Activated naive CD8-positive, alpha-beta T cell treated with anti-CD3 and anti-CD28 coated beads, Interleukin-2, amount 50 U/mL, for 16 hours (primary cell): Measurements from ENCODE around the gene INPP5J.
"Not testable (repeated sequence)": the region's sequence is repeated elsewhere in the genome, so short reads cannot be mapped to it uniquely, and the experiment has no call there.

Source experiments
- DNase-seq: peaks from one replicate; pipeline ENCODE4 v3.0.0-alpha.2; 2020; ENCODE audit warnings: low read depth, low spot score

INPP5J gene

DNA sequence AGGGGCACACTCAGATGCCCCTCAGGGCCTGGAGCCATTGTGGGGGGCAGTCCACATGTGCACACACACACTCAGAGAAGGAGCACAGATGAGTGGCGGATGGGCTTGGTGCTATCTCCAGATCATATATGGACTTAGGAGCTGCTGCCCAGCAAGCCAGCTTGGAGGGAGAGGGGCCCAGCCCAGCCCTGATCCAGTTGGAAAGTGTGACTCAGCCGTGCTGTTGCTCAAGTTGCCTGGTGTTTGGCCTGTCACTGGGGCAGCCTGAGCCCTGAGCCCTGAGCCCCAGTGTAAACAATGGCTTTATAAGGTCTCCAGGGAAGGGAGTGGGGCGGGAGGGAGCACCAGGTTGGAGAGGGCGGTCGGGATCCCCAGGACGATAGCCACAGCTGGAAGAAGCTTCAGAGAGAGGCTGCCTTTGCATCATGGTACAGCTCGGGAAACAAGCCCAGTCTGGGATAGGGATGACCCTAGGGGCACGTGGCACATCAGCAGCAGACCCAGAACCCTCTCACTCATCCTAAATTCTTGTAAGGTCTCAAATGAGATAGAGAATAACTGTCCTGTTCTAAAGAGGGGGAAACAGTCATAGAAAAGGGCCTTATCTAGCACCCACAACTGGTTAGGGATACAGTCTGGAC lies 20.2 kb upstream of the INPP5J start:
- DNase-seq: no peak

DNA sequence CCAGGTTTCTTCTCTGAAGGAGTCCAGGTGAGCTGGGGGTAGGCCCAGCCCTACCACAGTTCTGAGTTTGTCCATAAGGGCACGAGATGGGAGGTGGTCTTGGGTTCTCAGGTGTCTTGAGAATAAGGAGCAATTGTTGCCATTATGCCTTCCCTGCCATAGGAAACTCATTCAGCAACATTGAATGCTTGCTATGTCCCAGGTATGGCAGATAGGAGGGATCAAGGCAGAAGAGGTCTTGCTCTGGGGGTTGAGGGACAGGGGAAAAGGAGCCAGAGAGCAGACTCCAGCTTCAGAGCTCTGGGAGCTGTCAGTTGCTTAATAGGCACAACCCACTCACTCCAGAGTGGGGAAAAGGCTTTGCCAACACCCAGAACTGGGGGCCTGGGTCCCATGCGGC lies 19.7 kb upstream of the INPP5J start:
- no peak for DNase-seq

DNA sequence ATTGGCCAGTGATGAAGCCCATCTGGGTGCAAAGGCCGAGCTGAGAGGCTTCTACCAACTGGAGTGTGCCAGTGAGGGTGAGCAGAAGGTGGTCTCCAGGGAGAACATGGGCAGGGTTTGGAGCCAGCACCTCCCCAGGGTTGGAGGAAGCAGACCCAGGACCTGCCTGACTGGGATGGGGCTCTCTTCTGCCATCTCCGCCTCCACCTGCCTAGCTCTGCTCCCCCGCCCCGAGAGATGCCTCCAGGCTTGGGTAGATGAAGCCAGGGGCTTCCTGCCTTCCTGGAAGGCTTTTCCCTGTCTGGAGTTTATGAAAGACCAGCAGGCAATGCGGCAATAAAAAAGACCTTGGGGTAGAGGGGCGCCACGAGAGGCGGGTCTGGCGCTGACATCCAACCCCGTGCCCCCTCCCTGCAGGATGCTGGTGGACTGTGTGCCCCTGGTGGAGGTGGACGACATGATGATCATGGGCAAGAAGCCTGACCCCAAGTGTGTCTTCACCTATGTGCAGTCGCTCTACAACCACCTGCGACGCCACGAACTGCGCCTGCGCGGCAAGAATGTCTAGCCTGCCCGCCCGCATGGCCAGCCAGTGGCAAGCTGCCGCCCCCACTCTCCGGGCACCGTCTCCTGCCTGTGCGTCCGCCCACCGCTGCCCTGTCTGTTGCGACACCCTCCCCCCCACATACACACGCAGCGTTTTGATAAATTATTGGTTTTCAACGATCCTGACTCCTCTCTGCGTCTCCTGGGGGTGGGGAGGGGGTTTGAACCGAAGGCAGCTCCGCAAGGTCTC lies 18.7 kb upstream of the INPP5J start:
- no peak for DNase-seq

DNA sequence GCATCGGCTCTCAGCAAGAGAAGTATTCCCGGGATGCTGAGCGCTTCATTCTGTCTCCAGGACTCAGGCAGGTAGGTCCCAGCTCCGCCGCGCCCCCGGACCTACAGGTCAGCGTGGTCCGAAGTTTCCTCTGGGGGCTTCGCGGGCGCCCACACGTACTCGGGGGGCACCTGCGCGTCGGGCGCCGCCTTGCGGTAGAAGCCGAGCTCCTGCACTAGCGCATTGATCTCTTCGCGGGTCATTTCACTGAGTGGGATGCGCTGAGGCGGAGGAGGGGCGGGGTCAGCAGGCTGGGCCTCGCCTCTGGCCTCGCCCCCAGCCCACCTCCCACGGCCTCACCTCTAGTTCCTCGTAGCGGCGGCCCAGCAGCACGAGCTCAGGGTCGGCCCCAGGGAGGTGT lies 17.9 kb upstream of the INPP5J start:
- no peak for DNase-seq

DNA sequence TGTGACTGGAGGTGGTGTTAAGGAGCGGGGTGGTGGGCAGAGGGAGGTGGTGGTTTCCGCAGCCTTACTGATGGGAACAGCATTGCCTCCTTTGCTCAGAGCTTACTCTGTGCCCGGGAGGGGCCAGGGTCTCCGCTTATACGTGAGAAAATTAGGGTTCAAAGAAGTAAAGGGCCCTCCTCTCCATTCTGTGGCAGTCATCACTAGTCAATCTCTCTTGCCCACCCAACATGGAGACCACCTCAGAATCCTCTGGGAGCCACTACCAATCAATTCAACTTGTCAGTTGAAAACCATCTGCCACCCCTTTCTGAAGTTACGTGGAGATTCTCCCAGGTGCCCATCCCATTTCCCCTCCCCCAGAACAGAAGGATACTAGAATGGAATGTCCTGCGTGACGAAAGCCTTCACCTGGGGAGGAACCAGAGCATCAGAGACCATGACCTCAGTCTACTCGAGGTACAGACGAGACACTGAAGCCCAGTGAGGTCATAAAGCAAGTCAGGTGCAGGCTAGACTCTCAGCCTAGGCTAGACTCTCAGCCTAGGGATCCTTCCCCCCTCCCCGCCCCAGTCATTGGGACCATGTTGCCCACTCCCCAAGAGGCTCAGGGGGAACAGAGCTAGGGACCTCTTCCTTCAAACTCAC lies 17.4 kb upstream of the INPP5J start:
- no peak for DNase-seq

DNA sequence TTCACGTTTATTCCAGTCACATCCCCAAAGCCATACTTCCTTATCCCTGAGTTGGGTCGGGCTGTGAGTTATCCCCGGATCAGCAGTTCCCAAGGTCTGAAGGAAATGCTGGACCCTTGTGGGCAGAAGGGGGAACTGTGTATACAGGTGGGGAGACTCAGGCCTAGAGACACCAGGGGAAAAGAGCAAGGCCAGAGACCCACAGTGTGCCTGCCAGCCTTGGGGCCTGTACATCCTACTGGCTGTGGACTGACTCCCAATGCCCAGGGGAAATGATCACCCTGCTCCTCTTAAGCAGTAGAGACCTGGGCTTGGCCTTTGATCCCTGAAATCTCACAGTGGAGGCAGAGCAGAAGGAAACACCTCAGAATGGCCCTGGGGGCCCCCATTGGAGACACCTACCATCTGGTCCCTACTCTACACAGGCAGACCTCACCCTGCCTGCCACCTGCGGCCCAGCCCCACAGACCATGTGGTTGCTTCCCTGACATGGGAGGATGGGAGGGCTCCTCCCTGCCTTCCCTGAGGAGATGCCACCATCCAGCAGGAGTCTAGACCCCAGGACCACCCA lies 16.7 kb upstream of the INPP5J start:
- no peak for DNase-seq

DNA sequence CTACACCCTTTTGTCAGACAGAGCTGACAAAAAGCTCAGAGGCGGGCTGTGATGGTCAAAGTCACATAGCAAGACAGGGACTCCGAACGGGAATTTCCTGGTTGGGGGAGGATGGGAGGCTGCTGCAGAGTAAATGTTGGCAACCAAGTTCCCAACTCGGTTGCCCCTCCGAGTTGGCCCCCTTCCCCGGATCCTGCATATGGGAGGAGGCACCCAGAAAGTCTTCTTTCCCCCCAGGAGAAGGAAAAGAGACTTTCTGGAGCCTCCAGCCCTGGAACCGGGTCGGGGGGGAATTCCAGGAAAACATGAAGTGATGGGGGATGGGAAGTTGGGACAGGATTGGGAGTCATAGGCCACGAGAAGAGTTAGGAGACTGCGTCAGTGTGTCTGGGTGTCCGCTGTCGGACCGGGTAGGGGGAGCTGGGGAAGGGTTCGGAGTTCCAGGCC lies 16.0 kb upstream of the INPP5J start:
- DNase-seq: no peak

DNA sequence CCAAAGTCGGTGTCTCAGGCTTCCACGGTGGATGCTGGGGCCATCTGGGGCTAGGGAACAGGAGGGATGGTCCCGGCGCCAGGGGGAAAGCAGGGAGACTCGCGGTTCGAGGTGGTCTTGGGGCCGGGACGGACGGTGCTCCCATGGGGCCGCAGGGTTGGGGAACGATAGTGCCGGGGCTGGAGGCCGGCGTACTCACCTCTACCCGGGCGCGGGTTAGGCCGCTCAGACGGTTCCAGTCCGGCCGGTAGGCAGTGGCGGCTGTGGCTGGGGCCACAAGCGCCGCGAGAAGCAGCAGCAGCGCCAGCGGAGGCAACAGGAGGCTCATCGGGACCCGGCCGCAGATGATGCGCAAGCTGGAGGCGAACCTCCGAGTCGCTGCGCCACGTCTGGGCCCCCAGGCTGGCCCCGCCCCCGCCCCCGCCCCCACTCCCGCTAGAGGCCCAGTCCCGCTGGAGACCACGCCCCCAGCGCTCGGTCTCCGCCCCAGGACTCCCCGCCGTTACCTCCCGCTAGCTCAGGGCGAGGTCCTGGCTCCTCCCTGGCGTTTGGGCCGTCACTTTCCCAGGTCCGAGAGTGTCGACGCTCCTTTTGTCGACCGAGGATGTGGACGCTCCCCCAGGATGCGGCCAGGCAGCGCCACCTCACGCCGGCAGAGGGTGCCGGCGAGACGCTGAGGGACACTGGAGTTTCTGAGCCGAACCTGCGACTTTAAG lies 15.4 kb upstream of the INPP5J start, which contains the start of gene SELENOM:
TSS of gene SELENOM (minus strand) at position 391 of the 716 bp plus-strand sequence. CDS start at position 328, 63 bp downstream.
- DNase-seq: peak; percentile 72

DNA sequence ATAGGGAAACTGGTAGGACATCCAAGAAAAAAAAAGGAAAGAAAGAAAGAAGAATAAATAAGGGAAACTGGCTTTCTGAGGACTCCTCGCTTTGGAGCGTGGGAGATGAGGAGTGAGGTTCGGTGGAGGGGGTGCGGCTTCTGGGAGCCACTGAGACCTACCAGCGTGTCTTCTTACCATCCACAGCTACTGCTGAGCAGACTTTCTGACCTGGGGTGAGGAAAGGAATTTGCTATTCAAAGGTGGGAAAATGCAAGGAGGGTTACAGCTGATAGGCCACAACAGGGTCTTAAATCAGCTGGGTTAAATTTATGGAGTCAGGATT lies 14.9 kb upstream of the INPP5J start:
- no peak for DNase-seq

DNA sequence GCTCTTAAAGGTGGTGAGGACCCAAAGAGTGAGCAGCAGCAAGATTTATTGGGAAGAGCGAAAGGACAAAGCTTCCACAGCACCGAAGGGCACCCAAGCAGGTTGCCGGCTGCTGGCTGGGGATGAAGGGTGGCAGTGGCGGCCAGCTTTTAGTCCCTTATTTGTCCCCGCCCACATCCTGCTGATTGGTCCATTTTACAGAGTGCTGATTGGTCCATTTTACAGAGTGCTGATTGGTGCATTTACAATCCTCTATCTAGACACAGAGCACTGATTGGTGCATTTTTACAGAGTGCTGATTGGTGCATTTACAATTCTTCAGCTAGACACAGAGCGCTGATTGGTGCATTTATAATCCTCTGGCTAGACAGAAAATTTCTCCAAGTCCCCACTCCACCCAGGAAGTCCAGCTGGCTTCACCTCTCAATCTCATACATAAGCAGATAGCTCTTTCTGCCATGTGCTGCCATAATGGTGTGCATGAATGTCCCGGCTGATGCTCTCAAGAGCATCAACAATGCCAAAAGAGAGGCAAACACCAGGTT lies 10.1 kb upstream of the INPP5J start:
- not testable (repeated sequence) for DNase-seq

DNA sequence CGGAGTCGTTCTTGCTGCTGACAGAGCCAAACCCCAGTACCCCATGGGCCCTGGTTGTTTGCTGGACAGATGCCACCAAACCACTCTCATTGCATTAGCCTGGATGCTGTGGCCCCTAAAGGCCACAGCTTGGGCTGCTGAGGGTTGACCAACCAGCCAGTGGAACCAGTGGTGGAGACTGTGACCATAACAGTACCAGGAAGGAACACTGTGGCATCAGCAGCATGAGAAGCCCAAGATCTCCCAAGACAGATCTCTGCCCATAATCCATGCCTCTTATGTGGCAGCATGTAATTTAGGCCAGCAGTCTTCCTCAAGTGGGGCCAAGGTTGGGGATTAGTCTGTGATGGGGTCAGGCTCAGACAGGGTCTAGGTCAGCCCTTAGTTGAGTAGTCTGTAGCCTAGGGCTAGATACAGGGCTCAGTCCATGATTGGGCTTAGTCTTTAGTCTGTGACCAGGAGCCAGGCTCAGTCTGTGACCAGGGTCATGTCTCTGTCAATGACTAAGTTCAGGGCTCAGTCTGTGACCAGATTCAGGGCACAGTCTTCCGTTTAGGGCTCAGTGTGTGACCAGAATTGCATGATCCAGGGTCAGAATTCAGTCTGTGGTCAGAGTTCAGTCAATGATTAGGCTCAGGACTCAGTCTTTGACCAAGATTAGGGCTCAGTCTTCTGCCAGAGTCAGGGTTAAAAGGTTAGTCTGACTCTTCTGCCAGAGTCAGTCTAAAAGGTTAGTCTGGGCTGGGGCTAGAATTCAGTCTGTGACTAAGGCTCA lies 4.5 kb upstream of the INPP5J start:
- no peak for DNase-seq

DNA sequence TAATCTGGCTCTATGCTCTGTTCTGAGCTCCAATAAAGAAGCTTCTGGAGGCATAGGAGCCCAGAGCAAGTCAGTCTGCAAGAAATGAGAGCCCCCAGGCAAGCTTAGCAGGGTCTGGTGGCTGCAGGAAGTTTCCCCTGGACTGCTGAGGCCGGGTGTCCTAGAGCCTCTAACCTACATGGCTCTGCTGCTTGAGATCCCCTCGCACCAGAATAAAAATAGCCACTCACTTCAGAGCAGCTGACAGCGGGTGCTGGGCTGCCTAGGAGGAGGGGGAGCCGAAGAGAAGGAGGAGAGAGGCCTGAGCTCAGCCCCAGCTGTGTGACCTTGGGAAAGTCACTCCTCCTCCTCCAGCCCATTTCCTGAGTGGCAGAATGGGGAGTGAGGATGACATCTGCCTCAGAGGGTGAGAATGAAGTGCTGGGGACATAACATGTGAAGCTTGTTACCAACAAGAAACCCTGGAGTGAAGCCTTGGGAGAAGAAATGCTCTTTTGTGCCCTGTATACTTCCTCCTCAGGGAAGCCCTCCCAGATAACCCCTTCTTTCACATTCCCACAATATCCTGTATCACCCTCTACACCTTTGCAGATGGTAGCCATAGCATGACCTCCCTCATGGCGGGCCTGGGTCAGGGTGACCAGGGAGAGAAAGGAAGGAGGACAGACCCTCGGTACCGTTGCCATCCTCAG lies 3.6 kb upstream of the INPP5J start:
- no peak for DNase-seq

DNA sequence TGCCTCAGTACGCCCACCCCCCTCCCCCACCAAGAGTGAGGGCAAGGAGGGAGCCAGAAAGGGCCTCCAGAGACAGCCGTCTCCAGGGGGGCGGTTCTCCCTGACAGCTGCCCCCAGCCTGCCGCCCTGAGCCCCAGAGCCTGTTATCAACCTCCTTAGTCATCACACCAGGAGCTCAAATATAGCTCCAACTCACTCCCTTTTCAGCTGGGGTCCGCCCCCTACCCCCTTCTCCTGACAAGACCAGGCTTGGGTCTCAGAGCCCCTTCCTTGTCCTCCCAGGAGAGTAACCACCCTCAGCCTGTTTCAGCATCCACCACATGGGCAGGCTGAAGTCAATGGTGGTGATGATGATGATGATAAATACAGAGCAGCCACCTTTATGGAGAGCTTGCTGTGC lies 2.5 kb upstream of the INPP5J start:
- DNase-seq: no peak

DNA sequence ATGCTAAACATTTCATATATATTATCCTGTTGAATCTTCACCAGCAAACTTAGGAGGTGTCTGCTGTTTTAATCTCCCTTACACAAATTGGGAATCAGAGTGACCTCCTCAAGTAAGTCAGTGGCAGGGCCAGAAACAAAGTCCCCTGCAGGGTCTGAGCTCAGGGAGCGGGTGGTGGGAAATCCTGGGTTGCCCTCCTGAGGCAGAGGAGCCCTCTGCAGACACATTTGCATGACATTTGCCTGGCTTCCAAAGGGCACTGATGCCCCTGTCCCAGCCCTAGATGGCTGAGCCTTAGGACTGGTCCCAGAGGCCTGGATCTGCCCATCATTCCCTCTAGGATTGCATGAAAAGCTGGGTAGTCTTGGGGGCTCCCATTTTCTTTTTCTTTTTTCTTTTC lies 2.1 kb upstream of the INPP5J start:
- DNase-seq: no peak

DNA sequence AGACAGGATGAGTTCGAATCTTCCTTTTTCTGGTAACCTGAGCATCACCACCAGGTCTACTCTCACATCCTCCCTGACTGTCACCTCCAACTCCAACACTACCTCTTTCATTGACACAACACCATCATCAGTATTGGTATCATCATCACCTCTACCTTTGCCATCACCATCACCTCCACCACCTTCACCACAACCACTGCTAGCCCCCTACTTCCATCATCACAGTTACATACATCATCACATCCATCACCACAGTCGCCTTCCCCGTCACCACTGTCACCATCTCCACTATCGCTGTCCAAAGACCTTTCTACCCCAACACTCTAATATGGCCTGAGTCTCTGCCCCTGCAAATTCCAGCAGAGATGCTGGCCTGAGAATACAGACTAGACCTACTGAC lies 1.4 kb upstream of the INPP5J start:
- DNase-seq: no peak

DNA sequence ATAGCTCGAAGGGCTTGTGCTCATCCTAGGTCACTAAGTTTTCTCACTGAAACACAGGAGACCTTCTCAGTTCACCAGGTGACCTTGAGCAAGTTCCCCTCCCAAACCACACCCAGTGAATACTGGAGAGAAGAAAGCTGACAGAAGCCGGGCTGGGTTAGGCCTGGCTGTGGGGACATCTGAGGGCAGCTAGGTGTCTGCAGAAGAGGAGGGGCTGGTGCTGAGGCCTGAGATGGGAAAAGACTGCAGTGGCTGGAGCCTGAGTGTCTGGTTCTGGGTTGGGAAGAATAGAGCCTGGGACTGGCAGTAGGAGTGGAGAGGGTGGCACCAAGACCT lies 602 bp upstream of the INPP5J start:
- no peak for DNase-seq

DNA sequence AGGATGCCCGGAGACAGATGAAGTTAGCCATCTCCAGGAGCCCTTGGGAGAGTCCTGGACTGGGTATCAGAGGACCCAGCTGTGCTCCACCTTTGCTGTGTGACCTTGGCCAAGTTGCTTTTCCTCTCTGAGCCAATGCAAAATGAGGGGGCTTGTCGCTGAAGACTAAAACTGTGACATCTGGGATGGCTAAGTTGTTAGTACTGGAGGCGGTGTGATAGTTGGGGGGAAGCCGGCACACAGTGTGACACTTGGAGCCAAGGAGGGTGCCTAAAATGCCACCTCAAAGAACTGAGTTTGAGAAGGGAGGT lies 481 bp downstream of the INPP5J start:
- DNase-seq: no peak

DNA sequence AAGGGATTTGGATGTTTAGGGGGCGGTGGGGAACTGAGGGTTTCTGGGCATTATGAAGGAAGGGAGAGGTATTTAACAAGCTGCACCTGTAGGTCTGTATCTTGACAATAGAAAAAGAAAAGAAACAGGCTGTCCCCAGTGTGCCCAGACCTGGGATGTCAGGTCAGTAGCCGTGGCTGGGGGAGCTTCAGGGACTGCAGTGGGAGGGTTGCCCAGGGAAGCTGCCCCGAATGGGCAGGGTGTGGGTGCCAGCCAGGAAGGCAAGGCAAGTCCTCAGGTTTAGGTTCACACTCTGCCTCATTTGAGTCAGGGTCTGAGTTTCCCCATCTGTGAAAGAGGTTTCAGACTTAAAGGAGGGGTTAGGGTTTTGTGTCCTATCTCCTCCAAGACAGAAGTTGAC lies 1.5 kb downstream of the INPP5J start:
- DNase-seq: no peak

DNA sequence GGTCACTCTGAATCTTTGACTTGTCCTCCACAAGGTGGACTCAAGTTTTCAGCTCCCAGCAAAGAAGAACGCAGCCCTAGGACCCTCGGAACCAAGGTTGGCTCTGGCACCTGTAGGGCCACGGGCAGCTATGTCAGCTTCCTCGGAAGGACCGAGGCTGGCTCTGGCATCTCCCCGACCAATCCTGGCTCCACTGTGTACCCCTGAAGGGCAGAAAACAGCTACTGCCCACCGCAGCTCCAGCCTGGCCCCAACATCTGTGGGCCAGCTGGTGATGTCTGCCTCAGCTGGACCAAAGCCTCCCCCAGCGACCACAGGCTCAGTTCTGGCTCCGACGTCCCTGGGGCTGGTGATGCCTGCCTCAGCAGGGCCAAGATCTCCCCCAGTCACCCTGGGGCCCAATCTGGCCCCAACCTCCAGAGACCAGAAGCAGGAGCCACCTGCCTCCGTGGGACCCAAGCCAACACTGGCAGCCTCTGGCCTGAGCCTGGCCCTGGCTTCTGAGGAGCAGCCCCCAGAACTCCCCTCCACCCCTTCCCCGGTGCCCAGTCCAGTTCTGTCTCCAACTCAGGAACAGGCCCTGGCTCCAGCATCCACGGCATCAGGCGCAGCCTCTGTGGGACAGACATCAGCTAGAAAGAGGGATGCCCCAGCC lies 2.2 kb downstream of the INPP5J start:
- DNase-seq: no peak

DNA sequence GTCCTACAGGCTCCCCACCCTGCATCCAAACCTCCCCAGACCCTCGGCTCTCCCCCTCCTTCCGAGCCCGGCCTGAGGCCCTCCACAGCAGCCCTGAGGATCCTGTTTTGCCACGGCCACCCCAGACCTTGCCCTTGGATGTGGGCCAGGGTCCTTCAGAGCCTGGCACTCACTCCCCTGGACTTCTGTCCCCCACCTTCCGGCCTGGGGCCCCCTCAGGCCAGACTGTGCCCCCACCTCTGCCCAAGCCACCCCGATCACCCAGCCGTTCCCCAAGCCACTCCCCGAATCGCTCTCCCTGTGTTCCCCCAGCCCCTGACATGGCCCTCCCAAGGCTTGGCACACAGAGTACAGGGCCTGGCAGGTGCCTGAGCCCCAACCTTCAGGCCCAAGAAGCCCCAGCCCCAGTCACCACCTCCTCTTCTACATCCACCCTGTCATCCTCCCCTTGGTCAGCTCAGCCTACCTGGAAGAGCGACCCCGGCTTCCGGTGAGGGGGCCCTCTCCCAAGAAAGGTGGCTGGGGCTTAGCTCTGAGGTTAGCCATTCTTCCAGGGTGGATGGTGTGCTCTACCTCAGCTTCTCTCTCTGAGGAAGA lies 2.9 kb downstream of the INPP5J start:
- DNase-seq: no peak
